ENCODE measurements around the gene SHH. TPM values are rescaled to one million over a fixed set of nuclear protein-coding genes. Genes with fewer than 3 reads are reported as not detected.

SHH gene
- polyA plus RNA-seq, 3 donors: not detected

- no peaks in the 10 kb centered on the region for H3K4me1 Mint-ChIP-seq
- Histone ChIP-seq H3K36me3 (replicated peaks in 1 of 2; ENCODE audit: control insufficient read depth in 1 of 2, insufficient read depth in 2 of 2, low read length in 2 of 2) (no peaks in the 10 kb centered on the region), H3K9ac (ENCODE audit: insufficient read depth, low read length, poor library complexity, severe bottlenecking) (no peak overlapping the region), H4K20me1 (ENCODE audit: insufficient read depth, low read length) (no peaks in the 10 kb centered on the region), H2AFZ (ENCODE audit: insufficient read depth, low read depth, low read length, poor library complexity, severe bottlenecking) (no peak overlapping the region), H3K27ac (ENCODE audit: low read depth in 1 of 2, low read length in 2 of 2) (no peak overlapping the region), H3K9me3 (replicated peaks in 1 of 2; ENCODE audit: control insufficient read depth in 1 of 2, insufficient read depth in 1 of 2, low read length in 2 of 2) (no peaks in the 10 kb centered on the region), H3K4me3 (replicated peaks in 1 of 3; ENCODE audit: low read depth in 2 of 3, low read length in 3 of 3) (no peak overlapping the region), H3K4me2 (replicated peaks; ENCODE audit: extremely low read depth, low read length, poor library complexity, severe bottlenecking) (no peak overlapping the region), H3K79me2 (ENCODE audit: insufficient read depth, low read length) (no peaks in the 10 kb centered on the region), H3K4me1 (ENCODE audit: control insufficient read depth in 1 of 2, insufficient read depth in 2 of 2, low read length in 2 of 2) (no peaks in the 10 kb centered on the region), H3K27me3 (ENCODE audit: control insufficient read depth in 2 of 2, insufficient read depth in 2 of 2, low read length in 2 of 2) (no peaks in the 10 kb centered on the region)
- H3K27me3 Mint-ChIP-seq (ENCODE audit: low read depth in 3 of 3): peaks cover 4 to 10% (median 6%) of the 10 kb centered on the region in 3 donors
- TF ChIP-seq CTCF (IDR thresholded peaks at IDR 0.05): no peak
- H3K4me3 Mint-ChIP-seq: no peak overlapping the region
- H3K36me3 Mint-ChIP-seq: no peaks in the 10 kb centered on the region
- H3K9me3 Mint-ChIP-seq: peaks cover 0 to 2% (median 0%) of the 10 kb centered on the region in 7 donors
- WGBS (ENCODE audit: insufficient coverage): 92% methylated on average over 5 of the region's 5 CpGs
- no peak overlapping the region for H3K27ac Mint-ChIP-seq
- intact Hi-C loops (cut with micrococcal nuclease): no loop called here
- DNase-seq: no peak
Observed at GRCh38 chr7:155846156-155846555, 33.9 kb upstream of the SHH start.

GRCh38 chr7:155845226-155845625 is 33.0 kb upstream of the SHH start:
- 94% methylated on average over 14 of the region's 14 CpGs for WGBS (ENCODE audit: insufficient coverage)
- Mint-ChIP-seq H3K27me3 (ENCODE audit: low read depth in 3 of 3) (peaks cover 4 to 10% (median 6%) of the 10 kb centered on the region in 3 donors), H3K36me3 (no peaks in the 10 kb centered on the region), H3K4me3 (no peak overlapping the region), H3K4me1 (no peaks in the 10 kb centered on the region), H3K9me3 (peaks cover 0 to 2% (median 0%) of the 10 kb centered on the region in 7 donors), H3K27ac (no peak overlapping the region)
- Histone ChIP-seq H2AFZ (ENCODE audit: insufficient read depth, low read depth, low read length, poor library complexity, severe bottlenecking) (no peak overlapping the region), H3K4me1 (ENCODE audit: control insufficient read depth in 1 of 2, insufficient read depth in 2 of 2, low read length in 2 of 2) (no peaks in the 10 kb centered on the region), H3K4me2 (replicated peaks; ENCODE audit: extremely low read depth, low read length, poor library complexity, severe bottlenecking) (no peak overlapping the region), H3K36me3 (replicated peaks in 1 of 2; ENCODE audit: control insufficient read depth in 1 of 2, insufficient read depth in 2 of 2, low read length in 2 of 2) (no peaks in the 10 kb centered on the region), H3K9me3 (replicated peaks in 1 of 2; ENCODE audit: control insufficient read depth in 1 of 2, insufficient read depth in 1 of 2, low read length in 2 of 2) (no peaks in the 10 kb centered on the region), H3K27me3 (ENCODE audit: control insufficient read depth in 2 of 2, insufficient read depth in 2 of 2, low read length in 2 of 2) (no peaks in the 10 kb centered on the region), H3K79me2 (ENCODE audit: insufficient read depth, low read length) (no peaks in the 10 kb centered on the region), H3K27ac (ENCODE audit: low read depth in 1 of 2, low read length in 2 of 2) (no peak overlapping the region), H4K20me1 (ENCODE audit: insufficient read depth, low read length) (no peaks in the 10 kb centered on the region), H3K4me3 (replicated peaks in 1 of 3; ENCODE audit: low read depth in 2 of 3, low read length in 3 of 3) (no peak overlapping the region), H3K9ac (ENCODE audit: insufficient read depth, low read length, poor library complexity, severe bottlenecking) (no peak overlapping the region)
- DNase-seq: no peak
- intact Hi-C loops (cut with micrococcal nuclease): no loop called here
- no peak for TF ChIP-seq CTCF (IDR thresholded peaks at IDR 0.05)
